ENCODE measurements around the gene ADARB1.

DNA sequence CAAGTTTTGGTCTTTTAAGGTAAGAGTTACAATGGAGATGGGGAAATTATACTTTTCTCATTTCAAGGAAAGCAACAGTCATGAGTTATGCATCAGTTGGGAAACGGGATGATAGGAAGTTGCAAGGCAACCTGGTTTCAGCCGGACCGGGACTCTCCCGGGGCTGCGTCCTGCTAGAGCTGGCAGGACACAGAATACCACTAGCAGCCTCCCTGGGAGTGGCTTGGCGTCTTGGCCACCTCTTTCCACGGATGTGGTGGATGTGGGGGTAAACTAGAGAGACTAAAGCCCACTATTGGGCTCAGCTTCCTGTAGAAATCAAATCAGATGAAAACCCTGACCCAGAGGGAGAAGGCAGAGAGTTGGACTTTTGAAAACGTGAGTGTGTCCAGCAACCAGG is 71.9 kb downstream of the ADARB1 start:
- no peak for TF ChIP-seq EZH2 (IDR thresholded peaks at IDR 0.05; ENCODE audit: insufficient read depth, low read length)
- TF ChIP-seq, protein P1, sequence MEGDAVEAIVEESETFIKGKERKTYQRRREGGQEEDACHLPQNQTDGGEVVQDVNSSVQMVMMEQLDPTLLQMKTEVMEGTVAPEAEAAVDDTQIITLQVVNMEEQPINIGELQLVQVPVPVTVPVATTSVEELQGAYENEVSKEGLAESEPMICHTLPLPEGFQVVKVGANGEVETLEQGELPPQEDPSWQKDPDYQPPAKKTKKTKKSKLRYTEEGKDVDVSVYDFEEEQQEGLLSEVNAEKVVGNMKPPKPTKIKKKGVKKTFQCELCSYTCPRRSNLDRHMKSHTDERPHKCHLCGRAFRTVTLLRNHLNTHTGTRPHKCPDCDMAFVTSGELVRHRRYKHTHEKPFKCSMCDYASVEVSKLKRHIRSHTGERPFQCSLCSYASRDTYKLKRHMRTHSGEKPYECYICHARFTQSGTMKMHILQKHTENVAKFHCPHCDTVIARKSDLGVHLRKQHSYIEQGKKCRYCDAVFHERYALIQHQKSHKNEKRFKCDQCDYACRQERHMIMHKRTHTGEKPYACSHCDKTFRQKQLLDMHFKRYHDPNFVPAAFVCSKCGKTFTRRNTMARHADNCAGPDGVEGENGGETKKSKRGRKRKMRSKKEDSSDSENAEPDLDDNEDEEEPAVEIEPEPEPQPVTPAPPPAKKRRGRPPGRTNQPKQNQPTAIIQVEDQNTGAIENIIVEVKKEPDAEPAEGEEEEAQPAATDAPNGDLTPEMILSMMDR (IDR thresholded peaks at IDR 0.05; ENCODE audit: insufficient read depth, low read depth, low read length): no peak

All from astrocyte (in vitro differentiated cells and primary cell).